ENCODE results near the gene AGPAT4. TPM values are rescaled to one million over a fixed set of nuclear protein-coding genes. Genes with fewer than 3 reads are reported as not detected.

Gene AGPAT4
- total RNA-seq, 4 donors from 2014 or later: 0.53 to 11.6 (median 3.3) TPM

DNA sequence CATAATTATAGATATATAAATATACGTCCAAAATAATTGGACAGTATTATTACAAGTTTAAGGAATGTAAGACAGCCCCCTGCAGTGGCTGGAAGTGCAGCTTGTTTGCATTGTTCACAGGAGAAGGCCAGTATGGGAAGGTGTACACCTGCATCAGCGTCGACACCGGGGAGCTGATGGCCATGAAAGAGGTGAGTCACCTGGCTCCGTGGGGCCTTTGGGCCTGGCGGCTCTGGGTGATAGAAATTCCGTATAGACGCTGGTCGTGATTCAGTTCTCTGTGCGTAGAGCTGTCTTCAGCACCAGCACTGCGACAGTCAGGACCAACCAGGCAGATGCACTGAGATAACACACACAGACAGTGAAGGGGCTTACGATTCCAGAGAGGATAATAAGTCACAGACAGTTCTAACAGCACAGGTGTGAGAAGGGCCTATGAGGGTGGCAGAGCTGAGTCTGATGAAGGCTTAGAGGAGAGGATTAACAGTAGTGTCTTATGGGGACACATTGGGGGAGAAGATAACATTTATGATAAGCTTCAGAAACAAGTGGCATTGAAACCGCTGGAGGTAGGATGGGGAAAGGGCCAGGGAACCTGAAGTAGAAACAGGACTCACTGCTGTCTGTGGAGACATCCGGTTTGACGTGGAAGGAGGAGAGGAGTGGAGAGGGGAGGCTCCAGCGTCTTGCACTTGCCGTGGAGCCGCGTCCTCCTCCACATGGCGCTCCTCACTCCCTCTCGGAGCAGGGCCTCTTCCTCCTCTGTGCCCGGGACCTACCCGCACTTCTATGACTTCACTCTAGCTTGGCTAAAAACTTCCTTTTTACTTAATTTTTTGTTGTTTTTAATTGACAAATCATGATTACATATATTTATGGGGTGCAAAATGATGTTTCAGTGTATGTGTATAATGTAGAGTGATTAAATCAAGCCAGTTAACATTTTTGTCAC is 165.8 kb downstream of the AGPAT4 start:
- Histone ChIP-seq H3K4me3 (no peak overlapping the region), H3K27me3 (no peaks in the 10 kb centered on the region), H3K9me3 (no peaks in the 10 kb centered on the region), H3K27ac (no peak overlapping the region), H3K36me3 (peaks cover 0 to 86% (median 0%) of the 10 kb centered on the region in 3 donors), H3K4me1 (no peaks in the 10 kb centered on the region)
- no peak for DNase-seq
- TF ChIP-seq POLR2A (IDR thresholded peaks at IDR 0.05): no peak
- TF ChIP-seq, protein P1, sequence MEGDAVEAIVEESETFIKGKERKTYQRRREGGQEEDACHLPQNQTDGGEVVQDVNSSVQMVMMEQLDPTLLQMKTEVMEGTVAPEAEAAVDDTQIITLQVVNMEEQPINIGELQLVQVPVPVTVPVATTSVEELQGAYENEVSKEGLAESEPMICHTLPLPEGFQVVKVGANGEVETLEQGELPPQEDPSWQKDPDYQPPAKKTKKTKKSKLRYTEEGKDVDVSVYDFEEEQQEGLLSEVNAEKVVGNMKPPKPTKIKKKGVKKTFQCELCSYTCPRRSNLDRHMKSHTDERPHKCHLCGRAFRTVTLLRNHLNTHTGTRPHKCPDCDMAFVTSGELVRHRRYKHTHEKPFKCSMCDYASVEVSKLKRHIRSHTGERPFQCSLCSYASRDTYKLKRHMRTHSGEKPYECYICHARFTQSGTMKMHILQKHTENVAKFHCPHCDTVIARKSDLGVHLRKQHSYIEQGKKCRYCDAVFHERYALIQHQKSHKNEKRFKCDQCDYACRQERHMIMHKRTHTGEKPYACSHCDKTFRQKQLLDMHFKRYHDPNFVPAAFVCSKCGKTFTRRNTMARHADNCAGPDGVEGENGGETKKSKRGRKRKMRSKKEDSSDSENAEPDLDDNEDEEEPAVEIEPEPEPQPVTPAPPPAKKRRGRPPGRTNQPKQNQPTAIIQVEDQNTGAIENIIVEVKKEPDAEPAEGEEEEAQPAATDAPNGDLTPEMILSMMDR (IDR thresholded peaks at IDR 0.05): no peak

- no peak for TF ChIP-seq POLR2A (IDR thresholded peaks at IDR 0.05)
- TF ChIP-seq, protein P1 (IDR thresholded peaks at IDR 0.05): no peak
- no peaks in the 10 kb centered on the region for H3K27me3 ChIP-seq
- H3K9me3 ChIP-seq: no peaks in the 10 kb centered on the region
- no peaks in the 10 kb centered on the region for H3K4me1 ChIP-seq
- no peak overlapping the region for H3K27ac ChIP-seq
- H3K4me3 ChIP-seq: no peak overlapping the region
- DNase-seq: no peak
- H3K36me3 ChIP-seq: peaks cover 0 to 80% (median 0%) of the 10 kb centered on the region in 3 donors
Observed at GRCh38 chr6:161105408-161105807, 168.5 kb downstream of the AGPAT4 start.

GRCh38 chr6:161104966-161105365 is 168.9 kb downstream of the AGPAT4 start:
- no peak overlapping the region for H3K4me3 ChIP-seq
- H3K36me3 ChIP-seq: peaks cover 0 to 77% (median 0%) of the 10 kb centered on the region in 3 donors
- TF ChIP-seq, protein P1 (IDR thresholded peaks at IDR 0.05): no peak
- TF ChIP-seq POLR2A (IDR thresholded peaks at IDR 0.05): no peak

DNA sequence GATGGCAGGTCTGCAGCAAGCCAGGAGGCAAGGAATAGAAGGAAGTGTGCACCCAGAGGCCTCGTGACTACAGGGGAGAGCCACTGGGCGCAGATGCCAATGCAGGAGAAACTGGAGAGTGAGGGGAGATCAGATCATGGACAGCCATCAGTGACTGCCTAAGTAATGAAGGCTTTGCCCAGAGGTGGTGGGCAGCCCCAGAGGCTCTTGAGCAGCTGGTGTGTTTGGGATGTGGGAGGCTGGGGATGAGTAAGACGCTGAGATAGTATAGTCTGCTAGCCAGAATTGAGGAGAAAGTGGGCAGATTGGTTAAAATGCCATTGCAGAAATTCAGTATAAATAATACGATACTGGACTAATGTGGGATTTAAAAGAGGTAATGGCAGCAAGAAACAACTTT is 170.4 kb downstream of the AGPAT4 start:
- Histone ChIP-seq H3K27me3 (no peaks in the 10 kb centered on the region), H3K4me3 (no peak overlapping the region), H3K36me3 (peaks cover 0 to 75% (median 0%) of the 10 kb centered on the region in 3 donors), H3K27ac (no peak overlapping the region), H3K4me1 (no peaks in the 10 kb centered on the region), H3K9me3 (no peaks in the 10 kb centered on the region)
- no peak for DNase-seq
- TF ChIP-seq, protein P1 (IDR thresholded peaks at IDR 0.05): no peak
- TF ChIP-seq POLR2A (IDR thresholded peaks at IDR 0.05): no peak

More at GRCh38 chr6:161104966-161105365, 168.9 kb downstream of the AGPAT4 start:
- H3K27ac ChIP-seq: no peak overlapping the region
- no peak for DNase-seq
- no peaks in the 10 kb centered on the region for H3K27me3 ChIP-seq
- H3K4me1 ChIP-seq: no peaks in the 10 kb centered on the region
- H3K9me3 ChIP-seq: no peaks in the 10 kb centered on the region

GRCh38 chr6:161101517-161101916 is 172.3 kb downstream of the AGPAT4 start:
- no peak overlapping the region for H3K4me3 ChIP-seq
- peaks cover 0 to 75% (median 0%) of the 10 kb centered on the region in 3 donors for H3K36me3 ChIP-seq
- TF ChIP-seq, protein P1 (IDR thresholded peaks at IDR 0.05): no peak
- TF ChIP-seq POLR2A (IDR thresholded peaks at IDR 0.05): no peak
- no peak overlapping the region for H3K27ac ChIP-seq
- DNase-seq: no peak
- no peaks in the 10 kb centered on the region for H3K9me3 ChIP-seq
- no peaks in the 10 kb centered on the region for H3K4me1 ChIP-seq
- no peaks in the 10 kb centered on the region for H3K27me3 ChIP-seq
